WTC11 (cell line): ENCODE measurements around the gene VWA5B1.

Experiments used
- AFF4 ChIP-seq: sonication (generic); formaldehyde crosslinking; IDR thresholded peaks from 2 replicates; pipeline ENCODE4 v1.8.1; 2023; ENCODE audit warnings: mild to moderate bottlenecking, missing genetic modification reagents, borderline replicate concordance
- ATF2 ChIP-seq: sonication (generic); formaldehyde crosslinking; IDR thresholded peaks from 2 replicates; pipeline ENCODE4 v1.8.1; 2022; ENCODE audit warnings: low read depth, missing genetic modification reagents, borderline replicate concordance
- ATF3 ChIP-seq: sonication (generic); formaldehyde crosslinking; conservative IDR thresholded peaks from 2 replicates; pipeline ENCODE4 v1.8.1; 2022; ENCODE audit warnings: mild to moderate bottlenecking, missing genetic modification reagents
- CTCF ChIP-seq: fragments of 200-600 bp; IDR thresholded peaks from 2 replicates; pipeline ENCODE4 v1.8.0; 2022; ENCODE audit warnings: antibody characterized with exemption
- IRF1 ChIP-seq: sonication (generic); formaldehyde crosslinking; IDR thresholded peaks from 2 replicates; pipeline ENCODE4 v1.8.0; 2023; ENCODE audit warnings: missing genetic modification reagents
- KAT7 ChIP-seq: sonication (generic); formaldehyde crosslinking; IDR thresholded peaks from 2 replicates; pipeline ENCODE4 v1.8.1; 2023; ENCODE audit warnings: missing genetic modification reagents, mild to moderate bottlenecking, borderline replicate concordance
- MAX ChIP-seq: sonication (generic); formaldehyde crosslinking; IDR thresholded peaks from 2 replicates; pipeline ENCODE4 v1.8.0; 2022; ENCODE audit warnings: mild to moderate bottlenecking, missing genetic modification reagents
- MXD4 ChIP-seq: fragments of 250-450 bp; sonication (Bioruptor Pico); IDR thresholded peaks from 2 replicates; pipeline ENCODE4 v1.8.0; 2021; ENCODE audit warnings: mild to moderate bottlenecking, moderate library complexity, borderline replicate concordance
- PREB ChIP-seq: sonication (generic); formaldehyde crosslinking; IDR thresholded peaks from 2 replicates; pipeline ENCODE4 v1.8.1; 2022; ENCODE audit warnings: mild to moderate bottlenecking, missing genetic modification reagents, moderate library complexity, borderline replicate concordance
- RELA ChIP-seq: sonication (generic); formaldehyde crosslinking; IDR thresholded peaks from 2 replicates; pipeline ENCODE4 v1.8.1; 2022; ENCODE audit warnings: missing genetic modification reagents, mild to moderate bottlenecking, borderline replicate concordance
- STAT6 ChIP-seq: sonication (generic); formaldehyde crosslinking; conservative IDR thresholded peaks from 2 replicates; pipeline ENCODE4 v1.8.1; 2023; ENCODE audit warnings: mild to moderate bottlenecking, low read depth, missing genetic modification reagents, moderate library complexity
- TP53 ChIP-seq: sonication (generic); formaldehyde crosslinking; IDR thresholded peaks from 2 replicates; pipeline ENCODE4 v1.8.1; 2023; ENCODE audit warnings: mild to moderate bottlenecking, missing genetic modification reagents
- USF2 ChIP-seq: sonication (generic); formaldehyde crosslinking; IDR thresholded peaks from 2 replicates; pipeline ENCODE4 v1.8.1; 2023; ENCODE audit warnings: mild to moderate bottlenecking, missing genetic modification reagents, moderate library complexity
- ZNF263 ChIP-seq: sonication (generic); formaldehyde crosslinking; IDR thresholded peaks from 2 replicates; pipeline ENCODE4 v1.8.1; 2022; ENCODE audit warnings: low read depth, mild to moderate bottlenecking, moderate library complexity, missing genetic modification reagents

GRCh38 chr1:20285510-20285909 lies 5.2 kb upstream of the VWA5B1 start:
- TF ChIP-seq CTCF: no peak
- TF ChIP-seq ATF3: no peak
- no peak for TF ChIP-seq MAX (CRISPR knock-in tag)
- no peak for TF ChIP-seq ATF2
- no peak for TF ChIP-seq RELA
- no peak for TF ChIP-seq PREB
- TF ChIP-seq STAT6: no peak
- no peak for TF ChIP-seq USF2 (CRISPR knock-in tag)
- TF ChIP-seq IRF1 (CRISPR knock-in tag): no peak
- no peak for TF ChIP-seq MXD4 (CRISPR knock-in tag)
- no peak for TF ChIP-seq KAT7 (CRISPR knock-in tag)
- no peak for TF ChIP-seq AFF4 (CRISPR knock-in tag)
- no peak for TF ChIP-seq ZNF263
- no peak for TF ChIP-seq TP53 (CRISPR knock-in tag)
